Measurements from ENCODE around the gene SIK2.

Gene SIK2

GRCh38 chr11:111660822-111661221 lies 58.6 kb downstream of the SIK2 start:
- no peak for DNase-seq

GRCh38 chr11:111663820-111664219 lies 61.6 kb downstream of the SIK2 start:
- peak; percentile 31 for DNase-seq

GRCh38 chr11:111665777-111666176 lies 63.5 kb downstream of the SIK2 start:
- DNase-seq = no peak

GRCh38 chr11:111668980-111669379 lies 66.7 kb downstream of the SIK2 start:
- no peak for DNase-seq

- DNase-seq = no peak
Observed at GRCh38 chr11:111671383-111671782, 69.1 kb downstream of the SIK2 start.

GRCh38 chr11:111672949-111673348 lies 70.7 kb downstream of the SIK2 start:
- no peak for DNase-seq

GRCh38 chr11:111674941-111675340 lies 72.7 kb downstream of the SIK2 start:
- DNase-seq = no peak

- DNase-seq = no peak
Observed at GRCh38 chr11:111675891-111676290, 73.6 kb downstream of the SIK2 start.

- no peak for DNase-seq
Observed at GRCh38 chr11:111676878-111677585, 74.8 kb downstream of the SIK2 start.

- DNase-seq = no peak
Observed at GRCh38 chr11:111680486-111681175, 78.4 kb downstream of the SIK2 start.

GRCh38 chr11:111683806-111684205 lies 81.6 kb downstream of the SIK2 start:
- DNase-seq = no peak

GRCh38 chr11:111684251-111684650 lies 82.0 kb downstream of the SIK2 start:
- DNase-seq = no peak

GRCh38 chr11:111688013-111688412 lies 85.8 kb downstream of the SIK2 start:
- DNase-seq = no peak

GRCh38 chr11:111691176-111691575 lies 88.9 kb downstream of the SIK2 start:
- no peak for DNase-seq

GRCh38 chr11:111691741-111692140 lies 89.5 kb downstream of the SIK2 start:
- DNase-seq = no peak

GRCh38 chr11:111693224-111693937 lies 91.1 kb downstream of the SIK2 start:
- DNase-seq = no peak

- no peak for DNase-seq
Observed at GRCh38 chr11:111694851-111695250, 92.6 kb downstream of the SIK2 start.

GRCh38 chr11:111696556-111696955 lies 94.3 kb downstream of the SIK2 start:
- DNase-seq = no peak

- no peak for DNase-seq
Observed at GRCh38 chr11:111697933-111698371, 95.7 kb downstream of the SIK2 start.

- no peak for DNase-seq
Observed at GRCh38 chr11:111698852-111699559, 96.8 kb downstream of the SIK2 start.

GRCh38 chr11:111699579-111700156 lies 97.4 kb downstream of the SIK2 start:
- no peak for DNase-seq

GRCh38 chr11:111700162-111700561 lies 97.9 kb downstream of the SIK2 start:
- no peak for DNase-seq

GRCh38 chr11:111702623-111703022 lies 100.4 kb downstream of the SIK2 start:
- no peak for DNase-seq
